HCT116 (cell line): ENCODE measurements around the gene ZNF396. TPM values are rescaled to one million over a fixed set of nuclear protein-coding genes. Genes with fewer than 3 reads are reported as not detected.

ENCODE experiments used
- ATAC-seq: fragments of 200-7000 bp; cut with Tn5 transposase; 2 replicates; pipeline ENCODE4 v1.9.1; 2020; ENCODE audit warnings: mild to moderate bottlenecking, moderate library complexity
- BruUV-seq: library from RNA; stranded (reverse); fragments of 400-500 nt; replicated peaks from 2 replicates; lab custom pipeline; 2021; lab: Mats Ljungman, UMichigan
- CTCF ChIA-PET: fragments of 300-600 bp; sonication (Branson Sonifier 250); formaldehyde crosslinking; loops from one replicate; lab custom pipeline; 2021; ENCODE audit warnings: antibody characterized with exemption; lab: Charles Lee
- POLR2A ChIA-PET: fragments of 300-600, 350-600 bp; sonication (Branson Sonifier 250); formaldehyde crosslinking; loops from one replicate; lab custom pipeline; 2021; ENCODE audit warnings: antibody characterized with exemption; lab: Charles Lee
- RAD21 ChIA-PET, 2 experiments: fragments of 300-600 bp; sonication (Branson Sonifier 250); formaldehyde crosslinking; loops; one replicate each; lab custom pipeline; 2023; ENCODE audit warnings: low total read pairs in 2 of 2; ENCODE audit not compliant: uncharacterized antibody in 2 of 2, unreplicated experiment in 2 of 2, low non-redundant PET in 1 of 2; lab: Charles Lee
- DNase-seq: peaks from one replicate; pipeline ENCODE4 v3.0.0-alpha.2; 2010; ENCODE audit warnings: low read depth, low spot score
- H2AFZ ChIP-seq: fragments of 200-600 bp; shearing (Covaris generic), sonication (generic); 2 replicates; pipeline ENCODE4 v1.6.1; 2017; ENCODE audit warnings: low read depth, mixed run types, mixed read lengths, antibody characterized with exemption, low read length; ENCODE audit not compliant: poor library complexity, severe bottlenecking
- H3K27ac ChIP-seq: 2 replicates; pipeline ENCODE4 v1.5.1; 2012; ENCODE audit warnings: low read depth, low read length
- H3K27me3 ChIP-seq: fragments of 200-600 bp; sonication (generic); 2 replicates; pipeline ENCODE4 v1.6.1; 2016; ENCODE audit warnings: mixed run types, low read length, mixed read lengths; ENCODE audit not compliant: insufficient read depth
- H3K36me3 ChIP-seq, 2 experiments: fragments of 200-500 bp in 1 of 2; fragments of 200-600 bp in 1 of 2; sonication (Bioruptor generic) in 1 of 2; sonication (generic) in 1 of 2; 2 replicates each; pipeline versions ENCODE4 v1.5.1 to v1.6.1; 2014 to 2016; ENCODE audit warnings: low read length in 2 of 2, inconsistent platforms in 1 of 2, mixed read lengths in 1 of 2, mixed run types in 1 of 2; ENCODE audit not compliant: insufficient read depth in 2 of 2, control insufficient read depth in 1 of 2
- H3K4me1 ChIP-seq, 2 experiments: fragments of 200-600 bp in 1 of 2; sonication (generic) in 1 of 2; 2 replicates each; pipeline versions ENCODE4 v1.5.1 to v1.6.1; 2012 to 2017; ENCODE audit warnings: low read length in 2 of 2, inconsistent platforms in 1 of 2, mild to moderate bottlenecking in 1 of 2, mixed read lengths in 1 of 2, mixed run types in 1 of 2, moderate library complexity in 1 of 2; ENCODE audit not compliant: insufficient read depth in 2 of 2, control insufficient read depth in 1 of 2
- H3K4me2 ChIP-seq: fragments of 200-600 bp; sonication (generic); 2 replicates; pipeline ENCODE4 v1.6.1; 2017; ENCODE audit warnings: mixed run types, low read length, mixed read lengths
- H3K4me3 ChIP-seq, 2 experiments: fragments of 200-600 bp in 1 of 2; sonication (generic) in 1 of 2; replicated peaks in 1 of 2; 2 replicates each; pipeline ENCODE4 v1.5.1; 2011 to 2016; ENCODE audit warnings: low read length in 2 of 2, control low read depth in 1 of 2, low read depth in 1 of 2, mild to moderate bottlenecking in 1 of 2, mixed read lengths in 1 of 2, mixed run types in 1 of 2
- H3K79me2 ChIP-seq: fragments of 200-600 bp; sonication (generic); 2 replicates; pipeline ENCODE4 v1.6.1; 2017; ENCODE audit warnings: mild to moderate bottlenecking, mixed run types, low read length, moderate library complexity, mixed read lengths; ENCODE audit not compliant: insufficient read depth
- H3K9ac ChIP-seq: fragments of 200-600 bp; sonication (generic); 2 replicates; pipeline ENCODE4 v1.6.1; 2016; ENCODE audit warnings: low read length, mixed read lengths
- H3K9me2 ChIP-seq: fragments of 200-600 bp; sonication (generic), shearing (Covaris generic); 2 replicates; pipeline ENCODE4 v1.6.1; 2017; ENCODE audit warnings: mixed run types, mild to moderate bottlenecking, moderate library complexity; ENCODE audit not compliant: insufficient read depth
- H3K9me3 ChIP-seq, 2 experiments: fragments of 200-500 bp in 1 of 2; fragments of 200-600 bp in 1 of 2; sonication (Bioruptor generic) in 1 of 2; sonication (generic) in 1 of 2; 2 replicates each; pipeline ENCODE4 v1.6.1; 2014 to 2017; ENCODE audit warnings: low read length in 2 of 2, mixed read lengths in 2 of 2, inconsistent platforms in 1 of 2, low read depth in 1 of 2, mild to moderate bottlenecking in 1 of 2, mixed run types in 1 of 2, moderate library complexity in 1 of 2; ENCODE audit not compliant: control insufficient read depth in 1 of 2, insufficient read depth in 1 of 2
- H4K20me1 ChIP-seq: fragments of 200-600 bp; sonication (generic), shearing (Covaris generic); 2 replicates; pipeline ENCODE4 v1.6.1; 2017; ENCODE audit warnings: mixed run types, mild to moderate bottlenecking, moderate library complexity; ENCODE audit not compliant: insufficient read depth
- ATF3 ChIP-seq: IDR thresholded peaks from 2 replicates; pipeline ENCODE4 v1.6.1; 2012
- CBX3 ChIP-seq: IDR thresholded peaks from 2 replicates; pipeline ENCODE4 v1.6.1; 2012; ENCODE audit warnings: low read depth
- EGR1 ChIP-seq: IDR thresholded peaks from 2 replicates; pipeline ENCODE4 v1.6.1; 2012; ENCODE audit warnings: low read depth
- ELF1 ChIP-seq: IDR thresholded peaks from 2 replicates; pipeline ENCODE4 v1.6.1; 2012; ENCODE audit warnings: low read depth, borderline replicate concordance
- EZH2 ChIP-seq: fragments of 200-600 bp; sonication (generic); IDR thresholded peaks from 2 replicates; pipeline ENCODE4 v1.6.1; 2017; ENCODE audit warnings: antibody characterized with exemption, mixed run types
- EZH2phosphoT487 ChIP-seq: fragments of 200-600 bp; IDR thresholded peaks from 2 replicates; pipeline ENCODE4 v1.6.1; 2018; ENCODE audit warnings: antibody characterized with exemption, borderline replicate concordance
- FOSL1 ChIP-seq: IDR thresholded peaks from 2 replicates; pipeline ENCODE4 v1.6.1; 2012; ENCODE audit warnings: low read depth
- MAX ChIP-seq: IDR thresholded peaks from 2 replicates; pipeline ENCODE4 v1.6.1; 2012
- POLR2A ChIP-seq: IDR thresholded peaks from 2 replicates; pipeline ENCODE4 v1.7.0; 2011; ENCODE audit warnings: borderline replicate concordance; ENCODE audit not compliant: insufficient read depth, insufficient read length; ENCODE audit errors: extremely low read depth
- POLR2AphosphoS5 ChIP-seq: IDR thresholded peaks from 2 replicates; pipeline ENCODE4 v1.6.1; 2011; ENCODE audit warnings: mild to moderate bottlenecking, low read depth, low read length, moderate library complexity
- RAD21 ChIP-seq: IDR thresholded peaks from 2 replicates; pipeline ENCODE4 v1.6.1; 2012; ENCODE audit warnings: low read depth, mild to moderate bottlenecking
- REST ChIP-seq: IDR thresholded peaks from 2 replicates; pipeline ENCODE4 v1.6.1; 2012; ENCODE audit warnings: low read depth
- SIN3A ChIP-seq: IDR thresholded peaks from 2 replicates; pipeline ENCODE4 v1.6.1; 2012; ENCODE audit warnings: low read depth
- SP1 ChIP-seq: IDR thresholded peaks from 2 replicates; pipeline ENCODE4 v1.6.1; 2012; ENCODE audit warnings: low read depth
- ZBTB33 ChIP-seq: IDR thresholded peaks from 2 replicates; pipeline ENCODE4 v1.6.1; 2011; ENCODE audit warnings: mild to moderate bottlenecking, low read length, moderate library complexity; ENCODE audit not compliant: insufficient replicate concordance; ENCODE audit errors: extremely low read depth
- ZNF274 ChIP-seq: fragments of 200-500 bp; sonication (Bioruptor generic); IDR thresholded peaks from 2 replicates; pipeline ENCODE4 v1.6.1; 2014; ENCODE audit warnings: mild to moderate bottlenecking, low read depth, low read length, inconsistent platforms
- intact Hi-C: fragments of 100-400 bp; cut with micrococcal nuclease; formaldehyde crosslinking; loops from 2 replicates; pipeline ENCODE4 v1.10.0; 2022
- total RNA-seq: library from RNA; stranded (reverse); gene quantifications from one replicate; pipeline ENCODE4 v1.2.1, GENCODE V29; 2021; ENCODE audit not compliant: unreplicated experiment

The ZNF396 gene
- total RNA-seq, 1 experiment from 2014 or later: 1.3 TPM

GRCh38 chr18:35415511-35416073 lies 38.5 kb upstream of the ZNF396 start (continued):
- TF ChIP-seq POLR2AphosphoS5 (no peak), RAD21 (no peak), ZNF274 (no peak), EGR1 (no peak), EZH2 (no peak), ZBTB33 (no peak), ATF3 (no peak)

GRCh38 chr18:35413163-35413511 lies 36.0 kb upstream of the ZNF396 start:
- no peaks in the 10 kb centered on the region for H4K20me1 ChIP-seq
- H3K27ac ChIP-seq: no peak overlapping the region
- intact Hi-C loops: no loop called here
- DNase-seq: no peak
- no peaks in the 10 kb centered on the region for H3K27me3 ChIP-seq
- no peaks in the 10 kb centered on the region for H3K36me3 ChIP-seq
- H3K9me2 ChIP-seq: no peaks in the 10 kb centered on the region
- no peaks in the 10 kb centered on the region for H3K79me2 ChIP-seq
- no peak overlapping the region for H3K4me2 ChIP-seq
- H2AFZ ChIP-seq: no peak overlapping the region
- H3K9ac ChIP-seq: no peak overlapping the region
- H3K9me3 ChIP-seq: no peaks in the 10 kb centered on the region
- ChIA-PET CTCF (no interaction called here), POLR2A (interaction anchor here (0.7 kb wide), 1 partner anchor 136 kb away, joined by 3 read pairs; no protein-coding TSS in a partner anchor), RAD21 (no interaction called here)
- TF ChIP-seq EZH2phosphoT487: no peak
- no peak for TF ChIP-seq ZBTB33
- TF ChIP-seq ELF1: no peak
- no peak for TF ChIP-seq CBX3
- TF ChIP-seq MAX: no peak
- TF ChIP-seq RAD21: no peak
- TF ChIP-seq SIN3A: no peak
- no peak for TF ChIP-seq SP1
- TF ChIP-seq POLR2A: no peak
- no peak for TF ChIP-seq FOSL1
- TF ChIP-seq REST: no peak
- H3K4me1 ChIP-seq: peaks cover 0 to 10% of the 10 kb centered on the region in 2 experiments; a peak in 1 of 4 replicates
- no TSS peak for BruUV-seq
- no peak overlapping the region for H3K4me3 ChIP-seq
- ATAC-seq: no peak
